NCI-H1092 treated with DMSO at 0.1 percent for 48 hours (cell line): ENCODE results near the gene UTRN.

Source experiments
- DNase-seq: peaks from one replicate; lab custom pipeline; 2025; lab: John Stamatoyannopoulos, UW

The UTRN gene

DNA sequence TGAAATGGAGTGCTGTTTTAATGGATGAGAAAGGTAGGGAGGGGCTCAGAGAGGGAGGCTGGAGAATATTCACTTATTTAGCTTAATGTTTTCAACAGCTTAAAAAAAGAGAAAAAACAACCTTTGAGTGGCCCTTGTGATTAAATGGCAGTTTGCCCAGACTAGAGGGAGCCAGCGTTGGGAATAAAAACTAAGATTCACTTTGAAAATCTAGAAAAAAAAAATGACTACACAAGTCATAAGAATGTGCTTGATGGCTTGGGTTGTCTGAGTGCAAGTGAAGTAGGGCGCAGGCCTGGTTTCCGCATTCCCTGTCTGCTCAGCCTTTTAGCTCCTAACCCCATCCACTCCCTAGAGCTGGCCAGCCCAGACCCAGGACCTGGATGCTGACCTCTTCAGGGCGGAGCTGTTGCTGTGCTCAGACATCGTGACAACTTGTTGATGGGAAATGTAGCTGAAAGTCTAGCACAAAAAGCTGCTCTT, 28.9 kb downstream of the UTRN start:
- no peak for DNase-seq

DNA sequence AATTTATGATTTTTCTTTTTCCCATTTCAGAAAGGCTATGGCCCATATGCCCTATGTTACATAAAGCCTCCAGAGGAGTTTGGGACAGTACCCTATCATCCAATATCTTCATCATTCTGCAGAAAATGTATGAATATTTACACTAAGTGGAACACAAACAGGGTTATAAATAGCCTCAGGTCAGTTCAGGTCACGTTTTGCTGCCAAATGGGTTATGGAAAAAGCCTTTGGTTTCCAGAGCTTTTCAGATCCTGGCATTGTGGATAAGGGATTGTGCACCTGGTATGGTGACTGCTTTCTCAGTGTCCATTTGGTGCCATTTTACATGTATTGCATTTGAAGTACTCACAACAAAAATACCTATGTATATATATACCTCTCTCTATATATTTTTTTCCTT, 29.4 kb downstream of the UTRN start:
- DNase-seq = no peak

DNA sequence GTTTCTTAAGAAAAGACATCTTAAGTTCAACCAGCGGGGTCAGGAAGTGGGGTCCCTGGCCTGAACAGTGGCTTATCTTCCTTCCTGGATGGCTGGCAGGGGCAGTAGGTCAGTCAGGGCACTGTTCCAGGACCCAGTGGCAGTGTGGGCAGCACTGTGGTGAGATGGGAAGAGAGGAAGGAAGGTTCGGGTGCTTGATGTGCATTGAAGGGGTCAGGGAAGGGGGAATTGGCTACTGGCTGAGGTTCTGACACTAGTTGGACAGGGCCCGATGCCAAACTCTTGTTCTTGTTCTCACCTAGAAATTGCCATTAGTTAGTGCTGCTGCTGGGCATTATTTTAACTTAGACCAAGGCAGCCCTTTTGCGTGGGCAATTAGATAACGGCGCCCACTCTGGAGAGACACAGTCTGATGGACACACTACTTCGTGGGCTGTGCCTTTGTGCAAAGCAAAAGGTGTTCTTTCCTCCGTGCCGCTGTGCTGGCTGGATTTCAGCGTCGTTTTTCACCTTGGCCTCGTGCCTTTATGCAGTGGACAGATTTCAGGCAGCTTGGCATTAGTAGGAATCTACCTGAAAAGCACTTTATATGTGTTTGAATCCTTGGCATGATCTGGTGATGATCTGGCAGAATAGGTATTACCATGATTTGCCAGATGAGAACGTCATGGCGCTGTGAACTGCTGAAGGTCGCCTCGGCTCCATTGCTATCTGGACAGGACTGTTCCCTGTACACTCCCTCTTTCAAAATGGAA, 30.3 kb downstream of the UTRN start:
- no peak for DNase-seq

DNA sequence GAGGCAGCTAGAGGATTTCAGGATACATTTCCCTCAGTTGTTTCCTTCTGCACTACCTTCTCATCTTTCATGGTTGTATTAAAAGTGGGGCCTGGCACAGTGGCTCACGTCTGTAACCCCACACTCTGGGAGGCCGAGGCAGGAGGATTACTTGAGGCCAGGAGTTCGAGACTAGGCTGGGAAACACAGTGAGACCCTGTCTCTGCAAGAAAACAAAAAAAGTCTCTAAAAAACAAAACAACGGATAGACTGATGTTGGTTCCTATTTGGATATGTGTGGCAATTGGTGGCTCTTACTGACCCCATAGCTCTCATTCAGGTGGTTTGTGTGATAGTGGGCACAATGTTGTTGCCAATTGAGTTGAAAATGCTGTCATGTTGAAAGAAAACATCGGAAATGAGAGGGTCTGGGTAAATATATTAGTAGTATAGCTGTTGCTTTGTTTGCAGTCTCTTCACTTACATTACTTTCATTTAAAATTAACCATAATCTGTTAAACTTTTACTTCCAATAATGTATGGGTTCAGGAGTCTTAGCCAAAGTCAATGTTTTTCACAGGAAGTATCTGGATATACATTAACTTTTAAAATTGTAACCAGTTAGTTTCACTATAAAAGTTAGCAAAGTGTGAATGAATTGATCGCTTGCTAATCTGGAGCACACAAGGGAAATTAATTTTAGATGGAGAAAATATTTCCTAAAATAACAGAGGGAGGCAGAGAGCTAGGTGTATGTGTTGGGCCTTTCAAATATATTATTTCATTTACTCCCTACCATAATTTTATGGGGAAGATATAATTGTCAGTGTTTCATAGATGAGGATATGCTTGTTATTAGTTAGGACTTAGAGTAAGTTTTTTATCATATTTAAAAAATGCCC, 31.1 kb downstream of the UTRN start:
- no peak for DNase-seq

DNA sequence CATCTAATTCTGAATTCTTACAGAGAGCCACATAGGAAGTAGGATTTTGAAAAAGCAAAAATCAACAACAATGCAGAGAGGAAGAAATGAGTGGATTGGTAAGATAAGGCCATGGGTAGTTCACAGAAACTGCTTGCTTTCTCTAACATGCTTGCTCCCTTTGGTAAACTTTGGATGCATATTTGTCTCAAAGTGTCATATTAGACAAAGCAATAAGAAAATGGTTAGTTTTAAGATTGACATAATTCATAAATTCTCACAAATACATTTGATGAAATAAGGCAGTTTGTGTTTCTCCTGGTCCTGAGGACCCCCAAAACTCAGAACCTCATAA, 31.7 kb downstream of the UTRN start:
- DNase-seq = no peak

DNA sequence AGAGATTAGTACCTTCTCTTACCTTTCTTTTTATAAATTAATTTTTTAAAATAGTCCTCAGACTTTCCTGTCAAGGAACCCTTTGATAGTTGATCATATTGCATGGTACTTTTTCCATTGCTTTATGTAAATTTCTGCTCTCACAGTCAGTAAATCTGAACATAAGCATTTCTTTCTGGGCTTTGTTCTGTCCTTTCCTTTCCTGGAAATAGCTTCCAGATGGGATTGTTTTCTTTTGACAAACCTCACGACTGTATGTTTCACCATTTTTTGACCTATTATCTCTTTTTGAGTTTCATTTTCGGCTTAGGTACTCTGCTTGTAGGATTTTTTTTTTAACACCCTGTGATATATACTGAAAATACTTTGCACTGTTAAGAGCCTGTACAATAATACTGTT, 32.6 kb downstream of the UTRN start:
- no peak for DNase-seq

DNA sequence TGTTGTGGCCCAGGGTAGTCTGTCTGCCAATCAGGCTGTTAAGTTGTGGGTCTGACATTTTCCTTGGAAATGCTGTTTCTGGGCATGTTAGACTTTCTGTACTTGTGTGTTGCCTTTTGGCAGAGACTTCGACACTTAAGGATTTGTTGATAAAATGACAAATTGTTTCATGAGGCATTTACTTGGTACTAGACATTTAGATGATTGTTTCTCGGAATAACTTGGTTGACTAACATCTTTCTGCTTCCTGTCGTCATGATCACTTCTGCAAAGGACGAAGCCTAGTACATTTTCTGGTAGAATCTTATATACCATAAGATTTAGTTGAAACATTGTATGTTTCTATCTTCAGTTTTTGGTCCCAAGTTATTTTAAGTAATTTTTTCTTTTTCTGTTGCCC, 34.1 kb downstream of the UTRN start:
- no peak for DNase-seq

DNA sequence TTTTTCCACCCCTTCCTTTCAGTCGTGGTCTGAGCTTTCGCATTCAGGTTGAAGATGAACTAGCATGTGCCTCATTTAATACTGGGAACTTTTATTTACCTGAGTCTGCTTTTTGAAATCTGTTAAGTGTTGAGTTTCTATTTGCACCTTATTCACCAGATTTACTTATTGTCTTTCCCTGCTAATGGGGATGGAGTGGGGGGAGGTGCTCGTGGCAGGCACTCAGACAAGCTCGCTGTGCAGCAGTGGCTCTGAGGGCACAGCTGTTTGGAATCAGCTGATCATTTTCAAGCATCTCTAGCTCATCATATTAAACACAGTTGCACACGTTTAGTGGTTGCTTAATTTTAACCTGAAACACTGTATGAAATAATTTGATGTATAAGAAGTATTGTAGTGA, 35.6 kb downstream of the UTRN start:
- no peak for DNase-seq

DNA sequence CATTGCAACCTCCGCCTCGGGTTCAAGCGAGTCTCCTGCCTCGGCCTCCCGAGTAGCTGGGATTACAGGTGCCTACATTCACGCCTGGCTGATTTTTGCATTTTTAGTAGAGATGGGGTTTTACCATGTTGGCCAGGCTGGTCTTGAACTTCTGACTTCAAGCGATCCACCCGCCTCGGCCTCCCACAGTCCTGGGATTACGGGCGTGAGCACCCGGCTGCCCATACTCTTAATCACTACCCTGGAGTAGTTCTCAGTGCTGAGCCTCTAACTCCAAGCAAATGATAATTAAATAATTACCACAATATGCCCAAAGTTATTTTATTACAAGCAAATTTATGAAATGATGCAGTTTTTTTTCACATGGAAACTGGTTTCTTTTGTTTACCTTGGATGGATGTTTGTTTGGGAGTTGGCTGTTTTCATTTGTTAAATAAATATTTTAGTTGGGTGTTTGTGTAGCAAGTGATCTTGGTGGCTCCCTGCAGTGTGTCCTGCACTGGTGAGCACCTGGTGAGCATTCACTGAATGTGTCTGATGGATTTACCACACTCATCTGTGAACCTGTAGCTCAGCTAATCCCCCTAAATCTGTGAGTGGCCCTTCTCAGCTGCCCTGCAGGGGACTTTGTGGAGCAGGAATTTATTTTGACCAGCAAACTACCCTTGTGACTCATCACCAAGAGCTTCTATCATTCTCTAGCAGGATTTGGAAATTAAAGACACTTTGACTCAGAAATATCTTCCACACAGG, 36.9 kb downstream of the UTRN start:
- no peak for DNase-seq

DNA sequence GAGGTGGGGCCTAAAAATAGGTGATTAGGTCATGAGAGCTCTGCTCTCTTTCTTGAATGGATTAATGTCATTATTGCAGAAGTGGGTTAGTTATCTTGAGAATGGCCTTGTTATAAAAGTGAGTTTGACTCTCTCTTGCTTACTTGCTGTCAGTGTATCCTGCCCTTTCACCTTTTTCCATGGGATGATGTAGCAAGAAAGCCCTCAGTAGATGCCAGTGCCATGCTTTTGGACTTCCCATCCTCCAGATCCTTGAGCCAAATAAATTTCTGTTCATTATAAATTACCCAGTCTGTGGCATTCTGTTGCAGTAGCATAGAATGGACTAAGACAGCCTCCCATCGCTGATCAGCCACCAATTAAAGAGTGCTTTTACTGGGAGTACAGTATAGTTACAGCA, 40.1 kb downstream of the UTRN start:
- no peak for DNase-seq

DNA sequence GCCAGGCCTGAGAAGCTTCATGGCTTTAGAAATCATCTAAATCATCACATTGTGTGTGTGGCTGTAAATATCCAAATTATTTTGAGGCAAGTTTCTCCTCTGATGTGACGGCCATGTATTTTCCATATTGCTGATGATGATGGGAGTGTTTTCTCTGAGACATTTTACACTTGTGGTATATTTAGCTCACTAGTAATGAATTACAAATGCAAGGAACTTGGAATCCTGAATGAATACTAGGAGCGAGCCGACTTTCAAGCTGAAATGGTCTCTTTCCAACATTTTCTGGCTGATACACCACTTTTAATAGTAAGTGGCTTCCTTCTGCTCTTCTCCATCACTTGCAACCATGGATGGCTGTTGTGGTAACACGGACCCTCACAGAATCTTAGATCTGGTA, 41.3 kb downstream of the UTRN start:
- no peak for DNase-seq

DNA sequence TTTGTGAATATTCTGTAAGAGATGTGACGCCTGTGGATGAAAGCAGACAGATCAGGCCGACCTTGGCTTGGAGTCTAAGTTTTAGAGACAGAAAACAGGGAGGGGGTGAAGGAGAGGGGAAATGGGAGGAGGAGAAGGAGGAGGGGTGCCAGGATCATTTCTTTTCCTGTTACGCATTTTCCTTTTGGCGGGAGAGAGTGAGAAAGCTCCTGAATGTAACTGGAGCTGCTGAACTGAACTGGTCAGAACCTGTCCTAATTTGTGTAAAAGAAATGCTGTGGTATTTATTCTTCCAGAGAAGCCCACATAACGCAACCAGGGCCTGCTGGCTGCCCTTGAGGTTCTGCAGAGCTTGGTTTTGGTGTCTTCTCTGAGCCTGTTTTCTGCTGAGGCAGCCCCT, 41.9 kb downstream of the UTRN start:
- DNase-seq = no peak

DNA sequence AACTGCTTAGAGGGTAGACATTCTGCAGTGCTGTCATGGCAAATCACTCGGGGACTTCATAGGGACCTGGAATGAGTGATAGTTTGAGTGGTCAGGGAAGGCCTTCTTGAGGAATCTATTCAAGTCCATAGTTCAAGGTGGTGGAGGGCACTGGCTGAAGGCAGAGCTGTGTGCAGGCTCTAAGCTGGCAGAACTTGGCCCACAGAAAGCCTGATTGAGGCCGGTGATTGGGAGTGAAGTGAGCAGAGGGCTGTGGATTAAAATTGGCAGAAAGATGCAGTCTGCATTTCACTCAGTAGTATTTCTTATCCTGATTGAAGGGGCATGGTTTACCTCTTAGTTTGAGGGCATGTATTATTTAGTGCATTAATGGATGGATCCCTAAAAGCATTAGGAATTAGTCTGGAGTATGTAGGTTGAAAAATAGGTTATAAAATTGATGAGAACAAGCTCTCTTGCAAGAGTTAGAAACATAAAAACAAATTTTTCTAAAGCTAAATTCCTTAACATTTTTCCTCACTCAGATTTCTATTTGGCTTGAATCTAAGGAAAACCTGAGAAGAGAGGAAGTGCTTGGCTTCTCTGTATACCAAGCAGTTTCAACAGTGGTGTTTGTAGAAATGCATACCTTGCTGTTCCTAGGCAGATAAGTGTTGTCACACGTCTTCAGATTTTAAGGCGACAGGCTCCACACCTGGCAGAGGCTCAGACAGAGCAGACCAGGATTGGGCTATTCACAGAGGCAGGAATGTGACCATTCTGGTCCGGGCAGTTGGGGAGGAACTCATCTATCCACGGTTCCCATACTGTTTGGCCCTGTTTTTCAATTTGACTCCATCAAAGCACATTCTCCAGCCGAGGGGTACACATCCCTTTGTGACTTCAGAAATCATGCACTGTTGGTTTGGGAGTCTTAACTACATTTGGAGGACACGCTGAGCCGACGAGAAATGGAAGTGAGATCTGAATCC, 45.2 kb downstream of the UTRN start:
- DNase-seq = no peak

DNA sequence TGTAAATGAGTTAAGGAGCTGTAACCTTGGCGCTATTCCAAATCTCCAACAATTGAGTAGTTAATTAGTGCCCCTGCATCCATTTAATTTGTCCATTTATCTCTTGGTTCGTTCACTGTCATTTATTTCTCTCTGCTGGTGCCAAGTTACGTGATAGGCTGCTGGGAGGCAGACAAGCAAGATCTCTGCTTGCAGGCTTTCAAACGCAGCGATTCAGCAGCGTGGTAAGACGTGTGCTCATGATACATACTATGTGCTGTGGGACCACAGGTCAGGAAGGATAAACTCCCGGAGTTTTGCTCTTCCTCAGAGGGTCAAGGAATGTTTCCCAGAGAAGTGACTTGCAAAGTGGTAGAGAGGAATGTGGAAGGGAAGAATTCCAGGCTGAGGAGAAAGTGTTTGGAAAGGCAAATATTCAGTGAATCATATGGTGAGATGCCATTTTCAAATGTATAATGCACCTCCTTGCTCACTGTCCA, 46.4 kb downstream of the UTRN start:
- no peak for DNase-seq

DNA sequence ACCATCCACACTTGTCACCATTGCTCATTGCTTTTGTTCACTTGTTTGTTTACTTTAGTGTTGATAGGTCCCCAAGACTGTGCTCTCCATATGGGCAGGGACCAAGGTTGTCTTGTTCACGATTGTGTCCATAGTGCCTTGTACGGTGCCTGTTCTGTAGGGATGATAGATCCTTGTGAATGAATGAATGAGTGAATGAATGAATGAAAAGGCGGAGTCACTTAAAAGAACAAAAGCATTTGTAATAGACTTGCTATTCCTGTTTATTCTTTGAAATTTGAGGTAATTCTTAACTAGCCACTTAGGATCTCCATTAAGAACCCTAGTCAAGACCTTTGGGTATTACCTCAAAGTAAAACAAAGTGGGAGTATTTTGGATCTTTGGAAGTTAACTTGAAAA, 47.0 kb downstream of the UTRN start:
- DNase-seq = no peak

DNA sequence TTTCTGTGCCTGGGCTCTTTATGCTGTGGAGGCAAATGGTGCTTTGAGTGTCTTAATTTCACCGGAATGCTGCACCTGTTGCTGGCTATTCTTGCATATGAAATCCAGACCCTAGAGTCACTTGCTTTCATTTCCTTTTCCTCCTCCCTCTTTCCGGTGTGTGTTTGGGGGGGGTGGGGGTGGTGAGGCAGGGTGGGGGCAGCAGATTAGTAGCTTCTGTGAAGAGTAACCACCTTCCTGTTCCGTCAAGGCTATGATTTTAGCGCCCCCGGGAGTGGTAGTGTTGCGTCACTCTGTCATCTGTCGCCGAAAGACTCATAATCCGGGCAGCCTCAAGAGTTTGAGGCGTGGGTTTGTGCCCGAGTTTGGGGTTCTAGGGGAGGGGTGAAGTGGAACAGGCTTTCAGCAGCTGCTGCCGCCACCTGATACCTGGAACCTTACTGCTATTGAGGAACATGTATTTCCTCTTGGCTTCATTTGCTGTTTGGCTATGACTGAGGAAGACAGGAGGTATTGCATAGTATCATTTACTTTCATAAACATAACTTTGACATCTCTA, 49.1 kb downstream of the UTRN start:
- no peak for DNase-seq
